K562 (cell line): Measurements from ENCODE around the gene CYP26A1. TPM values are rescaled to one million over a fixed set of nuclear protein-coding genes. Genes with fewer than 3 reads are reported as not detected.

Source experiments
- ATAC-seq: fragments of 200-7000 bp; cut with Tn5 transposase; 3 replicates; pipeline ENCODE4 v1.9.1; 2020; ENCODE audit warnings: moderate library complexity
- BruUV-seq: library from RNA; stranded (reverse); fragments of 400-500 nt; replicated peaks from 2 replicates; lab custom pipeline; 2021; lab: Mats Ljungman, UMichigan
- CTCF ChIA-PET: fragments of 300-600 bp; formaldehyde crosslinking; extraction: SDS; loops from one replicate; lab custom pipeline; 2021; ENCODE audit warnings: low intra/inter-chr PET ratio; lab: Yijun Ruan, JAX
- POLR2A ChIA-PET: fragments of 300-600, 350-650 bp; sonication (Branson Sonifier 250); formaldehyde crosslinking; extraction: SDS; loops from one replicate; lab custom pipeline; 2021; ENCODE audit warnings: antibody characterized with exemption, inconsistent platforms; lab: Yijun Ruan, JAX
- DNase-seq, 4 experiments: peaks; one replicate each; pipeline versions ENCODE4 v3.0.0 to v3.0.0-alpha.2; 2011 to 2018; ENCODE audit warnings: low spot score in 3 of 4, mixed read lengths in 3 of 4; ENCODE audit errors: extremely low read depth in 1 of 4
- FAIRE-seq: peaks from 2 replicates; lab custom pipeline; 2011; peaks lifted over from hg19 to GRCh38; lab: Jason Lieb, UNC
- H2AFZ ChIP-seq: 2 replicates; pipeline ENCODE4 v1.6.0; 2011; ENCODE audit warnings: low read depth, low read length, control low read depth, inconsistent platforms
- H3K27ac ChIP-seq: fragments of 200-600 bp; 3 replicates; pipeline ENCODE4 v1.8.0; 2011; ENCODE audit warnings: low read depth, mild to moderate bottlenecking, control low read depth, inconsistent platforms, low read length, moderate library complexity, mixed read lengths; ENCODE audit errors: extremely low read depth
- H3K27me3 ChIP-seq, 2 experiments: fragments of 300-600 bp in 1 of 2; 2 replicates in 1 of 2; 3 replicates in 1 of 2; pipeline versions ENCODE4 v1.6.0 to v1.8.0; 2011; ENCODE audit warnings: inconsistent platforms in 2 of 2, low read length in 2 of 2, mild to moderate bottlenecking in 1 of 2, mixed read lengths in 1 of 2, moderate library complexity in 1 of 2; ENCODE audit not compliant: control insufficient read depth in 2 of 2, insufficient read depth in 2 of 2
- H3K36me3 ChIP-seq: fragments of 300-600 bp; 3 replicates; pipeline ENCODE4 v1.8.0; 2011; ENCODE audit warnings: mild to moderate bottlenecking, low read length, inconsistent platforms; ENCODE audit not compliant: control insufficient read depth, insufficient read depth
- H3K4me1 ChIP-seq, 2 experiments: fragments of 200-600 bp in 1 of 2; replicated peaks in 1 of 2; 2 replicates in 1 of 2; 3 replicates in 1 of 2; pipeline versions ENCODE4 v1.5.1 to v1.8.0; 2011; ENCODE audit warnings: inconsistent platforms in 2 of 2, low read length in 2 of 2, mild to moderate bottlenecking in 1 of 2, mixed read lengths in 1 of 2, moderate library complexity in 1 of 2; ENCODE audit not compliant: control insufficient read depth in 2 of 2, insufficient read depth in 2 of 2
- H3K4me2 ChIP-seq: 2 replicates; pipeline ENCODE4 v1.6.1; 2011; ENCODE audit warnings: low read length, control low read depth, inconsistent platforms, mixed read lengths; ENCODE audit not compliant: insufficient read depth
- H3K4me3 ChIP-seq: fragments of 200-600 bp; sonication (generic), shearing (Covaris generic); 2 replicates; pipeline ENCODE4 v1.5.1; 2016; ENCODE audit warnings: control low read depth, inconsistent platforms
- H3K79me2 ChIP-seq: fragments of 200-600 bp; 3 replicates; pipeline ENCODE4 v1.8.0; 2011; ENCODE audit warnings: low read length, inconsistent platforms; ENCODE audit not compliant: control insufficient read depth, insufficient read depth
- H3K9ac ChIP-seq, 2 experiments: 2 replicates each; pipeline versions ENCODE4 v1.6.0 to v1.6.1; 2011; ENCODE audit warnings: low read depth in 2 of 2, low read length in 2 of 2, control low read depth in 1 of 2, inconsistent platforms in 1 of 2, mild to moderate bottlenecking in 1 of 2, mixed read lengths in 1 of 2; ENCODE audit not compliant: insufficient read depth in 1 of 2
- H3K9me1 ChIP-seq: one replicate; pipeline ENCODE4 v1.6.0; 2011; ENCODE audit warnings: inconsistent platforms, mild to moderate bottlenecking, low read length, moderate library complexity; ENCODE audit not compliant: control insufficient read depth, insufficient read depth
- H3K9me3 ChIP-seq: replicated peaks from 2 replicates; pipeline ENCODE4 v1.5.1; 2011; ENCODE audit warnings: low read depth, low read length, inconsistent platforms; ENCODE audit not compliant: control insufficient read depth, insufficient read depth
- H4K20me1 ChIP-seq: replicated peaks from 2 replicates; pipeline ENCODE4 v1.6.1; 2011; ENCODE audit warnings: low read length, inconsistent platforms, mixed read lengths; ENCODE audit not compliant: control insufficient read depth, insufficient read depth
- RBM39 ChIP-seq: fragments of 200-400 bp; formaldehyde crosslinking; optimal IDR thresholded peaks from 2 replicates; pipeline ENCODE3; 2018; ENCODE audit warnings: low read depth, low read length
- WGBS: fragments of 100-300 bp; shearing (Covaris generic); methylation state at CpG from one replicate; pipeline ENCODE4 v1.1.6; 2016; ENCODE audit warnings: low coverage, mixed read lengths; ENCODE audit not compliant: insufficient coverage; ENCODE audit errors: missing lambda C conversion rate; 5-methylcytosine and 5-hydroxymethylcytosine counted together
- in situ Hi-C: fragments of 300-500 bp; cut with MboI; formaldehyde crosslinking; loops from 4 replicates; pipeline ENCODE4 v1.15.0; 2018; ENCODE audit warnings: inconsistent platforms, mixed read lengths
- intact Hi-C: fragments of 100-400 bp; cut with micrococcal nuclease; formaldehyde crosslinking; loops from 2 replicates; pipeline ENCODE4 v1.14.2; 2022
- polyA plus RNA-seq, 8 experiments: library from polyadenylated mRNA; depleted of rRNA in 4 of 8; stranded (reverse) in 5 of 8; unstranded in 3 of 8; fragments of >200 nt; fragmentation: Nextera tagmentation in 2 of 8; fragmentation: Illumina TruSeq in 1 of 8; extraction: Ambion mirVana in 2 of 8; extraction: Trizol in 1 of 8; gene quantifications; 2 replicates each; pipeline versions ENCODE4 v1.2.1 to v1.2.3, GENCODE V29; 2011 to 2014; ENCODE audit warnings: inconsistent platforms in 1 of 8, missing spikeins in 1 of 8
- total RNA-seq, 7 experiments: library from RNA; depleted of rRNA in 6 of 7; stranded (reverse); fragments of >200 nt in 6 of 7; fragmentation: Illumina TruSeq in 2 of 7; extraction: Trizol in 2 of 7; gene quantifications; 2 replicates each; pipeline versions ENCODE4 v1.2.1 to v1.2.3, GENCODE V29; 2011 to 2021; ENCODE audit warnings: low replicate concordance in 1 of 7
- TF ChIP-seq, protein P1 (sequence below), 3 experiments: IDR thresholded peaks in 2 of 3; conservative IDR thresholded peaks in 1 of 3; 2 replicates each; pipeline ENCODE4 v1.5.1; 2011 to 2012; ENCODE audit warnings: low read length in 3 of 3, mild to moderate bottlenecking in 3 of 3, control low read depth in 2 of 3, improper control_type of control experiment in 1 of 3, inconsistent platforms in 1 of 3, low read depth in 1 of 3, mixed read lengths in 1 of 3, moderate library complexity in 1 of 3; ENCODE audit not compliant: insufficient read depth in 2 of 3
- TF ChIP-seq, protein P2 (sequence below): sonication (generic); formaldehyde crosslinking; IDR thresholded peaks from 2 replicates; pipeline ENCODE4 v1.8.1; 2023; ENCODE audit warnings: mild to moderate bottlenecking, missing genetic modification reagents

CYP26A1 gene
- total and polyA plus RNA-seq, 9 of the 15 experiments (the other 6 are each of a cell fraction or from before 2014, with no cell fraction given) = 0.11 to 5.1 (median 1.6) TPM

DNA sequence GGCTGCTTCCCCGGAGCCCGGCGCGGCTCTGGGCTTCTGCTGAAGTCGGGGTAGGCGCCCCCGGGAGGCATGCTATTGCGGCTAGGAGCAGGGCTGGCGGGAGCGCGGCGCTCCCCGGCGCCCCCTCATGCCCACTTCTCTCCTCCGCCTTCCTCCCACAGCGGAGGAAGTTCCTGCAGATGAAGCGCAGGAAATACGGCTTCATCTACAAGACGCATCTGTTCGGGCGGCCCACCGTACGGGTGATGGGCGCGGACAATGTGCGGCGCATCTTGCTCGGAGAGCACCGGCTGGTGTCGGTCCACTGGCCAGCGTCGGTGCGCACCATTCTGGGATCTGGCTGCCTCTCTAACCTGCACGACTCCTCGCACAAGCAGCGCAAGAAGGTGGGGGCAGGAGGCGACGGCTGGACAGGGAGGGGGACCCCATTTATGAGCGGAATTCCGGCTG is 479 bp downstream of the CYP26A1 start:
- no peak overlapping the region for H3K27ac ChIP-seq
- WGBS = 94% methylated on average over 3 of the region's 40 CpGs
- H3K36me3 ChIP-seq = no peaks in the 10 kb centered on the region
- no peak overlapping the region for H3K4me3 ChIP-seq
- CTCF ChIA-PET = interaction anchor here (1.0 kb wide), 1 partner anchor 215 kb away, joined by 3 read pairs; no protein-coding TSS in a partner anchor
- H2AFZ ChIP-seq = no peak overlapping the region; the same call in 1 of the 2 replicates
- in situ Hi-C loops = no loop called here
- FAIRE-seq (no peak), DNase-seq (peak in 2 of 4 experiments; percentile 33 to 42), ATAC-seq (no peak)
- peaks cover 2% of the 10 kb centered on the region; the same call in 1 of the 2 replicates for H3K9me3 ChIP-seq
- H4K20me1 ChIP-seq = no peaks in the 10 kb centered on the region
- H3K9ac ChIP-seq = peak overlapping the region in 1 of 2 experiments; percentile 88; a peak in 1 of 4 replicates
- no peaks in the 10 kb centered on the region for H3K27me3 ChIP-seq
- peak overlapping the region; percentile 75; the same call in 1 of the 2 replicates for H3K4me2 ChIP-seq
- no peaks in the 10 kb centered on the region for H3K79me2 ChIP-seq
- H3K9me1 ChIP-seq = no peaks in the 10 kb centered on the region
- BruUV-seq = no TSS peak
- TF ChIP-seq, protein P1, sequence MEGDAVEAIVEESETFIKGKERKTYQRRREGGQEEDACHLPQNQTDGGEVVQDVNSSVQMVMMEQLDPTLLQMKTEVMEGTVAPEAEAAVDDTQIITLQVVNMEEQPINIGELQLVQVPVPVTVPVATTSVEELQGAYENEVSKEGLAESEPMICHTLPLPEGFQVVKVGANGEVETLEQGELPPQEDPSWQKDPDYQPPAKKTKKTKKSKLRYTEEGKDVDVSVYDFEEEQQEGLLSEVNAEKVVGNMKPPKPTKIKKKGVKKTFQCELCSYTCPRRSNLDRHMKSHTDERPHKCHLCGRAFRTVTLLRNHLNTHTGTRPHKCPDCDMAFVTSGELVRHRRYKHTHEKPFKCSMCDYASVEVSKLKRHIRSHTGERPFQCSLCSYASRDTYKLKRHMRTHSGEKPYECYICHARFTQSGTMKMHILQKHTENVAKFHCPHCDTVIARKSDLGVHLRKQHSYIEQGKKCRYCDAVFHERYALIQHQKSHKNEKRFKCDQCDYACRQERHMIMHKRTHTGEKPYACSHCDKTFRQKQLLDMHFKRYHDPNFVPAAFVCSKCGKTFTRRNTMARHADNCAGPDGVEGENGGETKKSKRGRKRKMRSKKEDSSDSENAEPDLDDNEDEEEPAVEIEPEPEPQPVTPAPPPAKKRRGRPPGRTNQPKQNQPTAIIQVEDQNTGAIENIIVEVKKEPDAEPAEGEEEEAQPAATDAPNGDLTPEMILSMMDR (IDR thresholded peaks at IDR 0.05 in 2 of 3, conservative IDR thresholded peaks at IDR 0.05 in 1 of 3; ENCODE audit: insufficient read depth in 2 of 3, low read depth in 1 of 3, low read length in 3 of 3) = peak in 1 of 3 experiments; percentile 34; a peak in 2 of 6 replicates
- no peak for TF ChIP-seq RBM39
- TF ChIP-seq, protein P2, sequence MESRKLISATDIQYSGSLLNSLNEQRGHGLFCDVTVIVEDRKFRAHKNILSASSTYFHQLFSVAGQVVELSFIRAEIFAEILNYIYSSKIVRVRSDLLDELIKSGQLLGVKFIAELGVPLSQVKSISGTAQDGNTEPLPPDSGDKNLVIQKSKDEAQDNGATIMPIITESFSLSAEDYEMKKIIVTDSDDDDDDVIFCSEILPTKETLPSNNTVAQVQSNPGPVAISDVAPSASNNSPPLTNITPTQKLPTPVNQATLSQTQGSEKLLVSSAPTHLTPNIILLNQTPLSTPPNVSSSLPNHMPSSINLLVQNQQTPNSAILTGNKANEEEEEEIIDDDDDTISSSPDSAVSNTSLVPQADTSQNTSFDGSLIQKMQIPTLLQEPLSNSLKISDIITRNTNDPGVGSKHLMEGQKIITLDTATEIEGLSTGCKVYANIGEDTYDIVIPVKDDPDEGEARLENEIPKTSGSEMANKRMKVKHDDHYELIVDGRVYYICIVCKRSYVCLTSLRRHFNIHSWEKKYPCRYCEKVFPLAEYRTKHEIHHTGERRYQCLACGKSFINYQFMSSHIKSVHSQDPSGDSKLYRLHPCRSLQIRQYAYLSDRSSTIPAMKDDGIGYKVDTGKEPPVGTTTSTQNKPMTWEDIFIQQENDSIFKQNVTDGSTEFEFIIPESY (CRISPR knock-in tag) = peak; percentile 97
- H3K4me1 ChIP-seq = peaks cover 33 to 56% of the 10 kb centered on the region in 2 experiments; a peak in 4 of 5 replicates
- POLR2A ChIA-PET = no interaction called here
- intact Hi-C loops = loop anchor here (10.0 kb wide), 1 partner anchor 479 kb away; the partner anchor contains the start of gene KIF11
